ENCODE data around the gene EIF5AL1.

DNA sequence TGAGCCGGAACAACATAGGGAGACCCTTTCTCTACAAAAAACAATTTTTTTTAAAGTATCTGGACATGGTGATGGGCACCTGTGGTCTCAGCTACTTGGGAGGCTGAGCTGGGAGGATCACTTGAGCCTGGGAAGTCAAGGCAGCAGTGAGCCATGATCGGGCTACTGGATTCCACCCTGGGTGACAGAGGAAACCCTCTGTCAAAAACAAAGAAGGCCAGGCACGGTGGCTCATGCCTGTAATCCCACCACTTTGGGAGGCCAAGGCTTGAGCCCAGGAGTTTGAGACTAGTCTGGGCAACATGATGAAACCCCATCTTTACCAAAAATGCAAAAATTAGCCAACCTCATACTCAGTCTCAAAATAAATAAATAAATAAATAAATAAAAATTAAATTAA, 47.0 kb upstream of the EIF5AL1 start:
- TF ChIP-seq CTCF (conservative IDR thresholded peaks at IDR 0.05; ENCODE audit: low read depth in 2 of 2) (no peak), POLR2AphosphoS5 (IDR thresholded peaks at IDR 0.05; ENCODE audit: low read depth) (no peak), EZH2 (IDR thresholded peaks at IDR 0.05; ENCODE audit: low read depth, unreplicated experiment) (no peak), ZNF331 (CRISPR knock-in tag; IDR thresholded peaks at IDR 0.05; ENCODE audit: low read depth) (no peak), REST (IDR thresholded peaks at IDR 0.05; ENCODE audit: unreplicated experiment) (no peak), JUNB (IDR thresholded peaks at IDR 0.05; ENCODE audit: unreplicated experiment) (no peak), ZNF114 (CRISPR knock-in tag; IDR thresholded peaks at IDR 0.05) (no peak), CREB1 (CRISPR knock-in tag; IDR thresholded peaks at IDR 0.05; ENCODE audit: low read depth) (no peak), STAT1 (IDR thresholded peaks at IDR 0.05; ENCODE audit: unreplicated experiment) (no peak), EZH2phosphoT487 (IDR thresholded peaks at IDR 0.05; ENCODE audit: unreplicated experiment) (no peak)
